Skeletal muscle cell (primary cell): Measurements from ENCODE around the gene METTL15.
A peak's percentile ranks its signal among the peaks of the same experiment; 100 is the strongest.
"Not testable (repeated sequence)": the region's sequence is repeated elsewhere in the genome, so short reads cannot be mapped to it uniquely, and the experiment has no call there.

Source experiments
- DNase-seq: peaks from one replicate; pipeline ENCODE4 v3.0.0-alpha.2; 2010; ENCODE audit warnings: low read depth
- H3K4me3 ChIP-seq: 2 replicates; pipeline ENCODE4 v1.5.1; 2011; ENCODE audit warnings: low read depth, mild to moderate bottlenecking, control low read depth, low read length, moderate library complexity

Gene METTL15

DNA sequence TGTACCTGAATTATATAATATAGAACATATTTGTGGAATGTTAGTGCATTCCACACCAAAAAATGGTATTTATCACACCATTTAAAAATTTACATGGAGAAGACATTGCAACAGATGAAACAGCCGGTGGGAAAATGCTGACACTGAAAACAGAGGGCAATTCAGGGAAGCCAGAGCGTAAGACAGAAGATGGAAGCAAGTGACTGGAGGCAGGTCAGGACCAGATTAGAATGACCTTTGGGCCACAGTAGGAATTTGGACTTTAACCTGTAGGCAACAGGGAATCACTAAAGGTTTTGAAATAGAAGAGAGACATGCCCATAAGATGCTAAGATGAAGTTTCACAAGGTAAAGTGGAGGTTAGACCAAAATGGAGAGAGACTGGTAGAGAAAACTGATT is 60.5 kb downstream of the METTL15 start:
- DNase-seq, result no peak
- no peak overlapping the region for H3K4me3 ChIP-seq

DNA sequence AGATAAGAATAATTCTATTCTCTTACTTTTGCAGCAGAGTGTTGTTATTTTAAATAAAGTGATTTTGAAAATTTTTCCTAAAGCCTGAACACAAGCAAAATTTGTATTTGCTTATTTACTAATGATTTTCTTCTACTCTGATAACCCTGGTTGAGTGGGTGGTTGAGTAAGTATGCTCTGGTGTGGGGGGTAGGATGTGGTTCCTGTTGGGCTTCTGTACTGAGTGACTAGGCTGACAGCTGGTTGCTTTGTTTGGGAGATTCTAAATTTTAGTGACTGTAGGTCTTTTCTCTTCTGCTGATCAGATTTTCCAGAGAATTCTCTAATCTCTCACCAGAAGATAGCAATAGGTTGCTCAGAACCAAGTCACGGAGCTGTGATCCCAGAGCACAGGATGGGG is 61.6 kb downstream of the METTL15 start:
- peak; percentile 15 for DNase-seq
- H3K4me3 ChIP-seq, result no peak overlapping the region

DNA sequence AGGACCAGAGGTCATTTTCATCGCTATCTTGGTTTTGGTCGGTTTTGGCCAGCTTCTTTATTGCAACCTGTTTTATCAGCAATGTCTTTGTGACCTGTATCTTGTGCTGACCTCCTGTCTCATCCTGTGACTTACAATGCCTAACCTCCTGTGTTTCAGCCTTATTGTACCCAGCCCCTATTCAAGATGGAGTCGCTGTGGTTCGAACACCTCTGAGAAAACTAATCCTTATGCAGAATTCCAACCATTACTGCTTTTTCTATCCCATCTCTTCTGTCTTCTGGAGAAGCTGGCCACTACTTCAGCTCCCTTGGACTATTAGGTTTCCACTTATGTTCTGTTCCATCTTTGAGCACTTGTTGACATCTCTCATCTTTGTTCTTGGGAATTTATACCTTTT is 62.6 kb downstream of the METTL15 start:
- no peak overlapping the region for H3K4me3 ChIP-seq
- DNase-seq, result no peak

DNA sequence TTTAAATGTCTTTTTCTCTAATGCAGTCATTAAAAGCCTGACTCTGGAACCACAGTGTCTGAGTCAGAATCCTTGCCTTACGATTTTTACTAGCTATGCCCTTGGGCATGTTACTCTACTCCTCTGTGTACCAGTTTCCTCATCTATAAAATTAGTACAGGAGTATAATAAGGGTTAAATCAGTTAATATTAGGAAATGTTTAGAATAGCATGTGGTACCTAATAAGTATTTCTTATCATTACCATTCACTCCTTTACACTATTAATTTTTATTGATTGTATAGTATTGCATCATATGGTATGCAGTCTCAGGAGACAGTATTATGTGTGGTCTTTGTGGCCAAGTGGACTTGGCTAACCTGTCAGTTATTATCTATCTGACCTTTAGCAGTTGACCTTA is 68.2 kb downstream of the METTL15 start:
- DNase-seq, result no peak
- no peak overlapping the region for H3K4me3 ChIP-seq

DNA sequence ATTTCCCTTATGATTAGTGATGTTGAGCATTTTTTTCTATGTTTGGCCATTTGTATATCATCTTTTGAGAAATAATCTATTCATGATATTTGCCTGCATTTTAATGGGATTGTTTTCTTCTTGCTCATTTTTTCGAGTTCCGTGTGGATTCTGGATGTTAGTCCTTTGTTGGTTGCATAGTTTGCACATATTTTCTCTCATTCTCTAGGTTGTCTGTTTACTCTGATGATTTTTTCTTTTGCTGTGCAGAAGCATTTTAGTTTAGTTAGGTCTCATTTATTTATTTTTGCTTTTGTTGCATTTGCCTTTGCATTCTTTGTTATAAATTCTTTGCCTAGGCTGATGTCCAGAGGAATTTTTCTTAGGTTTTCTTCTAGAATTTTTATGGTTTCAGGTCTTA is 87.3 kb downstream of the METTL15 start:
- DNase-seq, result no peak
- no peak overlapping the region for H3K4me3 ChIP-seq

DNA sequence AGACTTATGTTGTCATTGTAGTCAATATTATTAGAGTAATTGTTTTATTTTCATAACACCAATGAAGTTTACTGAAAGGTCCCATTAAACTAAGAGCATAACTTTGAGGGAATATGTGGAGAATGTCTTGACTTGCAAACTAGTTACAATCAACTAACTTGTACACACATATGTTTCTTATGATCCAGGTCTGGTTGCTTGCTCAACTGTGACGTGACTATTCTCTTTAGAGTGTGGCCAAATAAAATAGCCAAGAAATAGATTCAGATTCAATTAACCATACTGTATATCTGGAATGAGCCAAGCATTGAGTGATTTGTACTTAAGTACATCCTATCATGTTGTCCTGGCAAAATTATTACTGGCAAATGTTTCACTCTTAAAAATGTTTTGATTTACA is 101.7 kb downstream of the METTL15 start:
- H3K4me3 ChIP-seq, result no peak overlapping the region
- no peak for DNase-seq

DNA sequence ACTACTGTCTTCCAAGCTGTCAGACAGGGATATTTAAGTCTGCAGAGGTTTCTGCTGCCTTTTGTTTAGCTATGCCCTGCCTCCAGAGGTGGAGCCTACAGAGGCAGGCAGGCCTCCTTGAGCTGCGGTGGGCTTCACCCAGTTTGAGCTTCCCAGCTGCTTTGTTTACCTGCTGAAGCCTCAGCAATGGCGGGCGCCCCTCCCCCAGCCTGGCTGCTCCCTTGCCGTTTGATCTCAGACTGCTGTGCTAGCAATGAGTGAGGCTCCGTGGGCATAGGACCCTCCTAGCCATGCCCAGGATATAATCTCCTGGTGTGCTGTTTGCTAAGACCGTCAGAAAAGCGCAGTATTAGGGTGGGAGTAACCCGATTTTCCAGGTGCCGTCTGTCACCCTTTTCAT is 113.9 kb downstream of the METTL15 start:
- not testable (repeated sequence) for H3K4me3 ChIP-seq, DNase-seq

DNA sequence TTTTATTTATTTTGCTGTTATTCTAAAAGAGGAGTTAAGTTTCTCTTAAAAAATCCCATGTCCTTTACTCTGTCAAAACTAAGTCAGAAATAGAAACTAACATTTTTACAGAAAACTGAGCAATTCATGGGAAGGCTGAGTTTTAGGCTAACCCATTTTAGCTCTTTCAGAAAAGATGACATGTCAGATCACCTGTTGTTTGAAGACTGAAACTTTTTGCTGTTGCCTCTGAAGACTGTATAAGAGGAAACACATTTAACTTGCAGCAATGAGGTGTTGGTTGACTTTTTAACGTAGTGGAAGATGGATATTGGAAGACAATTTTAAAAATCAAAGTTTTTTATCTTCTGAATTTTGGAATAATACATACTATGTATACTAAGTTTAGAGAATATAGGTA is 115.4 kb downstream of the METTL15 start:
- no peak overlapping the region for H3K4me3 ChIP-seq
- no peak for DNase-seq

DNA sequence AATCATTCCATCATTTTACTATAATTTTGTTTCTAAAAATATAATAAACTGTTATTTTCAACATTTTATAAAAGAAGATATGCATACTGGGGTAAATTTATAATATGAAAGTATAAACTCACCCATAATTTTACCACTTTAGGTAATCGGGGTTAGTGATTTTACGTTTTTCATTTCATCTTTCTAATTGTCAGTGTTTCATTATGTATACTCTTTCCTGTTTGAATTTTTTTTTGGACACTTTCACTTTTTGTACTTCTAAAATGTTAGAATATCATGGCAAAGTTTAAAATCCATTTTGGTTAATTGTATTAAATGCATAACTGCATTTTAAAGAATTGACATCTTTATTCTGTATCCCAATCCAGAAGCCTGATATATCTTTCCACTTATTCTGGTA is 115.8 kb downstream of the METTL15 start:
- H3K4me3 ChIP-seq, result no peak overlapping the region
- no peak for DNase-seq

DNA sequence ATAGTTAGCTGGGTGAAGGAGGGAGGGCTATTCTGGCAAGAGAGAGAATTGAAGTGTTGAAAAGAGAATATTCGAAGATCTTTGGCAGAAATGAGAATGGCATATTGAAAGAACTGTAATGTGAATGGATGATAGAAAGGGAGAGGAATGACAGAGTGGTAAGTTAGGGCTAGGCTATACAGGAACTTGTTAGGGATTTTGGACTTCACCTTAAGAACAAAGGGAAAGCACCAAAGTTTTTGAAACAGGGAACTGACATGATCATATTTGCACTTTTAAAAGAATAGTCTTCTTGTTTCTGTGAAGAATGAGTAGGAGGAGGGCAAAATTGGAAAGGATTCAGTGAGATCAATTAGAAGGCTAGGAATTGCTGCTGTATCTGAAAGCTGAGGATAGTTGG is 119.3 kb downstream of the METTL15 start:
- DNase-seq, result no peak
- no peak overlapping the region for H3K4me3 ChIP-seq

DNA sequence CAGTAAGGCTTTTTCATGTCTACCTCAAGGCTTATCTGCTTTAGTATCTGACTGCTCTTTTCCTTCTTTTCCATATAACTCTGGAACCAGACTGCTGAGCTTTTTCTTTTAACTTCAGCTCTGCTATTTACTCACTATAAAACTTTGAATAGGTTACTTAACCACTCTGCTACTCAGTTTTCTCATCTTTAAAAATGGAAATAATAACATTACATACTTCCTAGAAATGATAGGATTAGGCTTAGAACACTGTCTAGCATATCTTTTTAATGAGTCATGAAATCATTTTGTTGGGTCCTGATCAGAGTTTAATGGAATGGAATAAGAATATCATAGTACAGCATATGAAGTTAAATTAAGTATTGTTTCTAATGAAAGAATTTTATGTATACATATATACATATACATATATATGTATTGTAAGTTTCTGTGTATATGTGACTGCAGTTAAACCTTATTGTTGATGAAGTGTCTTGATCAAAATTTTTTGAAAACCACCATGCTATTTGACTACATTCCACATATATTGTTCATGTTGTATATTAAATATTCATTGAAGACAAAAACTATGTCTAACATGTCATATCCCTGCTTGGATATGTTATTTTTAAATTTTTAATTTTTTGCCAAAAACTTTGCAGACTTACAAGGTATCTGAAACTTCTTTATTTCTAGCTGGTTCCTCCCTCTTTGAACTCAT is 120.2 kb downstream of the METTL15 start:
- no peak overlapping the region for H3K4me3 ChIP-seq
- DNase-seq, result no peak

DNA sequence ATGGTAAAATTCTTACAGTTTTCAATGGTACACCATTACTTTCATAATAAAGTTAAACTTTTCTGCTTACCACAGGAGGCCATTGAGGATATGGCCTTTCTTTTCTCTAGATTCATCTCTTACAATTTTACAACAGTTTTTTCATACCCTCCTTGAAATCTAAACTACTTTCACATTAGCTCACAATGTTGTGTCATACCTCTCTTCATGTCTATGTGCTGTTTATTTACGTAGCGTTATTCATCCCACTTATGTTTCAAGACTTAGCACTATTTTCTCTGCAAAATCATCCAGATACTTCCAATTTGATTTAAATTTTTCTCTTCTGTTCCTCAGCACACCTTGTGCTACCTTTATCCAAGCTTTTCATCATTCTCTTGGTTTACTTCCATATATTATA is 123.3 kb downstream of the METTL15 start:
- H3K4me3 ChIP-seq, result no peak overlapping the region
- DNase-seq, result peak; percentile 13

DNA sequence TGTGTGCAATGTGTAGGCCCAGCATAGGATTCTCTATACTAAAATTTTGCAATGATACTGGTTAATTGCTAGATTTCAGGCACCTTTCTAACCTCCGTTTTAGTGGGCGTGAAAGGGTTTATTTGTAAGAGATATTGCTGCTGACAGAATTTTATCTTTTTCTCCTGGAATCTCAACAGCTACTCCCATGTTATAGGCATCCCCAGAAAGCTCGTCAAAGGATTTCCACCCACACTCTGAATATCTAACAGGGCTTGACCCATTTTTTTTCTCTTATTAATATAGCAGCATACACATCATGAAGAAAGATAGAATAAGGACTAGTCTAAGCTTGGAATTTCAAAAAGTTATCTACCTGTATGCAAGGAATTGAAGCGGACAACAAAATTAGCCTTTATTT is 124.5 kb downstream of the METTL15 start:
- no peak for DNase-seq
- no peak overlapping the region for H3K4me3 ChIP-seq

DNA sequence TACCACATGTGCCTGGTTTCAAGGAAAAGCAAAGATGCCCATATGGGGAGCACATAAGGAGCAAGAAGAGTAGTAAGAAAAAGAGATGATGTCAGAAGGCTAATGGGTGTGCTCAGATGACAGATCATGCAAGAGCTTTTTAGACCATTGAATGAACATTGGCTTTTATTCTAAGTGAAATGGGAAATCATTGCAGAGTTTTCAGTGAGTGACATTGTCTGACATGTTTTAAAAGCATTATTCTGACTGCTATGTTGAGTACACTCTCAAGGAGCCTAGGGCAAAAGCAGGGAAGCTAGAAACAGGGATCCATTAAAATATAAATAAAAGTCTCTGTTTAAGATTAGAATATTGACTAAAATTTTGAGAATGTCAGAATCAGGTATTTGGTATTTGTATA is 133.6 kb downstream of the METTL15 start:
- no peak overlapping the region for H3K4me3 ChIP-seq
- DNase-seq, result no peak

DNA sequence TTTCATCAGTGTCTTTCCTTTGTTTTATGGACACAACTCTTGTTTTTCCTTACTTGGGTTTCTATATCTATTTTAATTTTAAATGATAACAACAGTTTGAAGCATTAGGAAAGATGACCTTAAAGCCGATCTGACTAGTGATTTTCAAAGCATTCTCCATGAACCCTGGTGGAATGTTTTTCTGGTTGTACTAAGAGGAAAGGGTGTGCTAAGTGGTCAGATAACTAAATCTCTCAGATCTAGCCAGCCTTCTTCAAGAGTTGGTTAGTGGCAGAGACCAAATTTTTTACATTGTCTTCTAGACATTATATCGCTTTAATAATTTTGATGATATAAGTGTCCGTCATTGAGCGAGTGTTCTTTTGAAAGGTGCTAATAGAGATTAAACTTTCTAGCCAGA is 134.4 kb downstream of the METTL15 start:
- no peak overlapping the region for H3K4me3 ChIP-seq
- DNase-seq, result no peak

DNA sequence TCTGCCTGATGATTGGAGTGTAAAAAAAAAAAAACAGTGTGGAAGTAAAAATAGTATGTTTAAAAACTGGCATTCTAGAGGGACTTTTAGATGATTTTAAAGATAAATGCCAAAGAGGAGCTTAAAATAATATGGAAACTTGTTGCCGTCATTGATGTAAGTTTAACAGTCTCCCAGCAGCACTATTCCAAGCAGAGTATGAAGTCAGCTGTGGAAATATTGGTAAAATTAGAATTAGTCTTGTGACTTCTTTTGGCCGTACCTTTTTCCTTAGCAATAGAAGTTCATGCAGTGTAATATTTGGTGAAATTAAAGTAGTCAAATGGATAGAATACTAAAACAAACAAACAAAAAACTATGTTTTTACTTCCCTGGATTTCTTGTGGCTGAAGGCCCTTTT is 134.9 kb downstream of the METTL15 start:
- no peak overlapping the region for H3K4me3 ChIP-seq
- no peak for DNase-seq

DNA sequence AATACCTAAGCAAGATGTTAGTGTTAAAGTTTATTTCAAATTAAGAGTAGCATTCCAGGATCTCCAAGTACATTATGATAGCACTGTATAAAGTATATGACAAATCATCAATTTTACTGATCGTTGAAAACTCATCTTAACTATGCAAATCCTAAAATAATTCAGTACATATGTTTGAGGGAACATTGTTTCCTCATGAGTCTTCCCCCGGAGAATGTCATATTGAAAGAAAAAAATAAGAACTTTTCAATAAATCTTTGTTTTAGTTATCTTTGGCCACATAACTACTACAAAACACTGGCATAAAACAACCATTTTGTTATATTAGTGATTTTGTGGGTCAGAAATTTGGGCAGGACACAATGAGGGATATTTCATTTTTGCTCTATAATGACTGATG is 135.4 kb downstream of the METTL15 start:
- H3K4me3 ChIP-seq, result no peak overlapping the region
- DNase-seq, result peak; percentile 12

DNA sequence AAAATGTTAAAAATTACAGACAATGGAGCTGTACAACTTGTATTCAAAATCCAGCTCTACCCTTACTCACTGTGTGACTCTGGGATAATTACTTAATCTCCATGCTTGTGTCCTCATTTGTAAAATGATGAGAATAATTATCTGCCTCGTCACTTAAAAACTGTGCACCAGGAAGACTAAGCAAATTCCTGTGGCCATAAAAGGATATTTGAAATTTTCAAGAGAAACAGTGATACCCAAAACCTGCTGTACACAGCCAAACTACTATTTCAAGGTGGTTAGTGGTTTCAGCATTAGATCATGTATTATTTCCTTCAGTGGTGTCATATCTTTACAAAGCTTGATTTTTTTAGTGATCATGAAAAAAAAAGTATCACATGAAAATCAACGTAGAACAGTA is 136.9 kb downstream of the METTL15 start:
- no peak for DNase-seq
- no peak overlapping the region for H3K4me3 ChIP-seq

DNA sequence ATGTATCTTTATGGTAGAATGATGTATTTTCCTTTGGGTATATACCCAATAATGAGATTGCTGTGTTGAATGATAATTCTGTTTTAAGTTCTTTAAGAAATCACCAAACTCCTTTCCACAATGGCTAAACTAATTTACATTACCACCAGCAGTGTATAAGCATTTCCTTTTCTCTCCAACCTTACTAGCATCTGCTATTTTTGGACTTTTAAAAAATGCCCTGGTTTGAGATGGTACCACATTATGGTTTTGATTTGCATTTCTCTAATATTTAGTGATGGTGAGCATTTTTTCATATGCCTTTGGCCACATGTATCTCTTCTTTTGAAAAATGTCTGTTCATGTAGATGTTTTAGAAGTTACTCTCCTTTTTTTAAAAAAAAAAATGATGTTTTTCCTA is 142.0 kb downstream of the METTL15 start:
- no peak overlapping the region for H3K4me3 ChIP-seq
- DNase-seq, result no peak

DNA sequence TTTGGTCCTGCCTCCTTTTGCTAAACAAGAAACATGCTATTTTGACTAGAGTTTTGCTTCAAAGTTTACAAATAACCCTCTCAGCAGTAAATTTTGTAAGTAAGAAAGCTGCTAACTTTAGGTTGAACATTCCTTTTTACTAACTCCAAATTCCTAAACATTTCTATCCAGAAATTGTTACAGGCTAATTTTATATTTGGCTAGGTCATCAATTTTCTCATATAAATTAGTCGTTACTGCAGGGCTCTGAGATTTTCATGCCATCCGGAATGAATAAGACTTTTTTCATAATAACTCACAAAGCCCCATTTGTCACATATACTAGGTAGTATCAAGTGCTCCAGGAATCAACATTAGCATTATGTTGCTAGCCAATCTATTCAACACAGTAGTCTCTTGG is 143.1 kb downstream of the METTL15 start:
- DNase-seq, result no peak

DNA sequence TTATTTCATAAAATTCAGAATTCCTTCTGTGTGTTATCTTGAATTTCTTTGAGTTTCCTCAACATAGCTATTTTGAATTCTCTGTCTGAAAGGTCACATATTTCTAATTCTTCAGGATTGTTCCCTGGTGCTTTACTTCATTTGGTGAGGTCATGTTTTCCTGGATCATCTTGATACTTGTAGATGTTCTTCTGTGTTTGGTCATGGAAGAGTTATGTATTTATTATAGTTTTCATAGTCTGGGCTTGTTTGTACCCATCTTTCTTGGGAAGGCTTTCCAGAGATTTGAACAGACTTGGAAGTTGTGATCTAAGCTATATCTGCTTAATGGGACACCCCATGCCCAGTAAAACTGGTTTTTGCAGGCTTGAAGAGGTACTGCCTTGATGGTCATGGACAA is 149.6 kb downstream of the METTL15 start:
- no peak for DNase-seq
- H3K4me3 ChIP-seq, result no peak overlapping the region

More for the DNA sequence above, 143.1 kb downstream of the METTL15 start:
- H3K4me3 ChIP-seq, result no peak overlapping the region
